LHCN-M2 (cell line): ENCODE results near the gene CPLX1. TPM values are rescaled to one million over a fixed set of nuclear protein-coding genes. Genes with fewer than 3 reads are reported as not detected.
"Not testable (repeated sequence)": the region's sequence is repeated elsewhere in the genome, so short reads cannot be mapped to it uniquely, and the experiment has no call there.

ENCODE experiments used
- DNase-seq: peaks from one replicate; pipeline ENCODE4 v3.0.0-alpha.2; 2012; ENCODE audit warnings: low read depth
- total RNA-seq: library from RNA; depleted of rRNA; stranded (reverse); fragments of >200 nt; gene quantifications from 2 replicates; pipeline ENCODE4 v1.2.3, GENCODE V29; 2014

CPLX1 gene
- total RNA-seq, 1 experiment from 2014 or later = not detected

GRCh38 chr4:793093-793861 is 32.7 kb downstream of the CPLX1 start:
- no peak for DNase-seq

GRCh38 chr4:792626-793092 is 33.3 kb downstream of the CPLX1 start:
- DNase-seq = no peak

GRCh38 chr4:791898-792625 is 33.9 kb downstream of the CPLX1 start:
- DNase-seq = no peak

GRCh38 chr4:791252-791897 is 34.6 kb downstream of the CPLX1 start:
- no peak for DNase-seq

GRCh38 chr4:790466-790820 is 35.5 kb downstream of the CPLX1 start:
- no peak for DNase-seq

DNA sequence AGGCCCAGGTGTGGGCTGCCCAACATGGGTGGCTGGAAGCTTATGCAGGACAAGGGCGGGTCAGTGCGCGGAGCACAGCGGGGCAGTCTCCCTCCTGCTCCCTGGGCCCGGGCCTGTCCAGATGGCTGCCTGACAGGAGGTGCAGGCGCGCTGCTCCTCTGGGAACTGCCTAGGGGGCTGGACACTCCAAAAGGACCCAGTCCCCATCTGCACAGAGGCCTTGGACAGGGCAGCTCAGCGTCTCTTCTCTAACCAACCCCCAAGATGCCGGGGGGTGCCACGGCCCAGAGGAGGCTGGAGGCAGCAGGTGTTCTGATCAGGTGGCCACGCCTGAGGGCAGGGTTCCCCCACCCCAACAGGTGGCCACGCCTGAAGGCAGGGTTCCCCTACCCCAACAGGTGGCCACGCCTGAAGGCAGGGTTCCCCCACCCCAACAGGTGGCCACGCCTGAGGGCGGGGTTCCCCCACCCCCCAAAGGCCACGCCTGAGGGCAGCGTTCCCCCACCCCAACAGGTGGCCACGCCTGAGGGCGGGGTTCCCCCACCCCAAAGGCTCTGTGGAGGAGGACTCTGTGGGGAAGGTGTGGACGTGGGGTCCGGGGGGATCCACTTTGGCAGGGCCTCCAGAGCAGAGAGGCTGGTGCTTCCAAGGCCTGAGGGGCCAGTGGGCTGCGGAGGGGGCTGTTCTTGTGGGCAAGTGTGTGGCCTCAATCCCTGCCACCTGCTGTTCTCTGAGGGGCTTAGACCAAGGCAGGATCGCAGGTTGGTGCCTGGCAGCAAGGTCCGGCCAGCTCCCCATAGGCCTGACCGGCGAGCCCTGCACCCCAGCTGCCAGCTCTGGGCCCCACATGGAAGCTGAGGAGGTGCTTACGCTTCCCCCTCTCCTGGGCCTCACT is 36.1 kb downstream of the CPLX1 start:
- DNase-seq = no peak

- no peak for DNase-seq
Measured at GRCh38 chr4:788636-789297, 37.2 kb downstream of the CPLX1 start.

- no peak for DNase-seq
Measured at GRCh38 chr4:788006-788635, 37.8 kb downstream of the CPLX1 start.

GRCh38 chr4:787561-787981 is 38.4 kb downstream of the CPLX1 start:
- no peak for DNase-seq

DNA sequence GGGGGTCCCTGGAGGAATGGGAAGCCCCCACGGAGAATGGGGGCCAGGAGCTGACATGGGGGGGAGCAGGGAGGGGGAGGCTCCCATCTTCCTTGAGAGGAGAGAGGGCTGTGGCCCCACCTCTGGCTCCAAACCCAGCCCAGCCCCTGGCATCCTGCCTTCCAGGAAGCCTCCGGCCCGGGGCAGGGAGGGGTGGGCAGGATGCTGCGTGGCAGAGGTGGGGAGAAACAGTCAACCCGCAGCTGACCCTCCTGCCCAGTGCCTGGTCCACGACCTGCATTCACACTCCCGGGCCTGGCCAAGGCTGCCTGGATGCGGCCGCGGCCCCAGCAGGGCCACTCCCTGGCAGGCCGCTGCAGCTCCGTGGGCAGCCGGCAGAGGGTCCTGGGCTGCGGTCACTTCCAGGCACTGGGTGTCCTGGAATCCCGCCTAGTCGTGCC is 39.0 kb downstream of the CPLX1 start:
- DNase-seq = no peak

DNA sequence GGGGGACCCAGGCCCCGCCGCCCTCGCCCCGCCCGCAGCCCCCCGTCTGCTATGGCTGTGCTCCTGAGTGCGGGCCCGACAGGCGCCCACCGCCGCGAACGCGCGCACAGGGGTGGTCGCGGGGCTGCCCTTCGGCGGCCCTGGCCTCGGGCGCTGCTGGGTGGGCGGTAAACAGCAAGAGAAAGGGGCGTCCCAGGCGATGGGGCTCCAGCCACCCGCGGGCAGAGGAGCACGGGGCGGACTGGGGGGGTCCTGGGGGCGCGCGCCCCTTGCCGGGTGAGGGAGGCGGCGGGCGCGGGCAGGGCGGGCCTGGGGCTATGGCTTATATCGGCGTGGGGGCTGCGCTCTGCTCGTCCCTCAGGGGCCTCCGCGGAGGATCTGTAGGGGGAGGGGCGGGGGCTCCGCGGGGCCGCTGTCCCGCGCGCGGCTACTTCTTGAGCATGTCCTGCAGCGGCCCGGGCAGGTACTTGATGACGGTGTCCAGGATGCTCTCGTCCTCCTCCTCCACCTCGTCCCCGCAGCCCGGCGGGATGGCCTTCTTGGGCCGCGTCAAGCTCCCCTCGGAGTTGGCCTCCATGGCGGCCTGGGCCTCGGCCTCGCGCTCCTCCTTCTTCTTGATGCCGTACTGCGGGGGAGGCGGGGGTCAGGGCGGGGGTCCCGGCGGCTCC is 39.7 kb downstream of the CPLX1 start:
- DNase-seq = no peak

DNA sequence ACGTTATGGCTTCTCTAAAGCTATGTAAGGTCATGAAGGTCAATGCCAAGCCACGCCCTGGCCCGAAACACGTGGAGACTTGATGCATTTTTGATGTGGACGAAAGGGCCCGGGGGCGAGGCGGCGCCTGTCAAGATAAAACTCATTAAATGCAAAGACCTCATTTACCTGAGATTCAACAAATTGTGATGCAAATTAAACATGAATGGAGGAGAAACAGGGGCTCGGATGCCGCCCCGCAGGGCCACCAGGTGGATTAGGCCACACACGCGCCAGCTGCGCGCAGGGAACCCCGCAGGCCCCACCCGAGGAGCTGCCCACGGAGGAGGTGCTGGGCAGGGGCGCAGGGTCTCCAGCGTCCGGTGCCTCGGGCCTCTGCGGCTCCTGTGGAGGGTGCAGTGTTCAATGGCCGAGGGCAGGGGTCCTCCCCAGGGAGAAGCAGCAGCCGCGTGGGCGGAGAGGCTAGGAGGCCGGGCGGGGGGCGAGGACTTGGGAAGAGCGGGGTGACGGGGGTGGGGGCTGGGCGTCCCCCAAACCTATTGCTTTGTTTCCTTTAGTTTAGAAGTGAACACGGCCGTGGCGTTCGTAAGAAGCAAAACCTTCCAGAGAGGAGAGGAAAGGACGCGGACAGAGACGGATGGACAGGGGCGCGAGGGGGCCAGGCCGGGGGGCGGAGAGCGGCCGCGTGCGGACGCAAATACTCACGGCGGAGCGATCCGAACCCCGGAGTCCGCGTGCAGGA is 40.4 kb downstream of the CPLX1 start:
- DNase-seq = no peak

- no peak for DNase-seq
Measured at GRCh38 chr4:784401-785331, 41.3 kb downstream of the CPLX1 start.

DNA sequence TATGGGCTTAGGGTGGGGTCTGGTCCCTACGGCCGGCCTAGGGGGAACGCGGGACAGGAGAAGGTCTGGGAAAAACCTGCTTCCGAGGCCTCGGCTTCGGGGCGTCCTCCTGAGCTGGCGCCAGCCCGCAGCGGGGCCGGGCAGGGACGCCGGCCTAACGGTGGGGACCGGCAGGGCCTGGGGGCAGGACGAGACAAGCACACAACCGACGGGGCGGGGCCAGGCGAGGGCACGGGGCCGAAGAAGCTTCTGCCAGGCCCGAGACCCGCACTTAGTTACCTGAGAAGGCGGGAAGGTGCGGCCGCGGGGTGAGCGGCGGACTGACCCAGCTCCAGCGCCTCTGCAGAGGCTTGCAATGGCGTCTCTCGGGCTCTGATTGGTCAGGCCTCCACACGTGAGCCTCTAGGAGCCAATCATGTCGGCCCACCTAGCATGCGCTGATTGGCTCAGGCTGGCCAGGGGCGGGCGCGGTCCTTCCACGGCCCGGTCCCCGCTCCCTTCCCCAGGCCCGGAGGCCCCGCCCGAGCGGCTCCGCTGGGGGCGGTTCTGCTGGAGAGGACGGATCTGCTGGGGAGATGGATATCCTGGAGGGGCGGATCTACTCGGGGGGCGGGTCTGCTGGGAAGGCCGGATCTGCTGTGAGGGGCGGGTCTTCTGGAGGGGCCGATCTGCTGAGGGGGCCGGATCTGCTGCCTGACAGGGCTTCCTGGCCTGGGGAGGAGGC is 44.3 kb downstream of the CPLX1 start:
- peak; percentile 99 for DNase-seq

- DNase-seq = no peak
Measured at GRCh38 chr4:780716-781492, 45.0 kb downstream of the CPLX1 start.

- not testable (repeated sequence) for DNase-seq
Measured at GRCh38 chr4:780255-780654, 45.7 kb downstream of the CPLX1 start.
